HEK293T (cell line): Measurements from ENCODE around the gene MAB21L4.

ENCODE experiments used
- CTCF ChIA-PET: fragments of 350-600 bp; formaldehyde crosslinking; extraction: SDS; loops from one replicate; lab custom pipeline; 2021; ENCODE audit warnings: antibody characterized with exemption, inconsistent platforms; lab: Yijun Ruan, JAX
- POLR2A ChIA-PET: fragments of 350-600 bp; formaldehyde crosslinking; extraction: SDS; loops from one replicate; lab custom pipeline; 2020; ENCODE audit warnings: antibody characterized with exemption, inconsistent platforms; lab: Yijun Ruan, JAX
- DNase-seq: peaks from one replicate; pipeline ENCODE4 v3.0.0; 2012; ENCODE audit warnings: mixed read lengths; ENCODE audit errors: extremely low spot score
- ARNT ChIP-seq: fragments of 450-650 bp; IDR thresholded peaks from 2 replicates; pipeline ENCODE4 v1.6.1; 2017; ENCODE audit warnings: mild to moderate bottlenecking
- BHLHE40 ChIP-seq: fragments of 450-650 bp; IDR thresholded peaks from 2 replicates; pipeline ENCODE4 v1.6.1; 2016; ENCODE audit warnings: mild to moderate bottlenecking, moderate library complexity, borderline replicate concordance
- CTBP1 ChIP-seq: fragments of 450-650 bp; IDR thresholded peaks from 2 replicates; pipeline ENCODE4 v1.6.1; 2016; ENCODE audit warnings: borderline replicate concordance
- ELF4 ChIP-seq: fragments of 450-650 bp; IDR thresholded peaks from 2 replicates; pipeline ENCODE4 v1.6.1; 2017; ENCODE audit warnings: antibody characterized with exemption
- FOXA1 ChIP-seq: fragments of 450-650 bp; IDR thresholded peaks from 2 replicates; pipeline ENCODE4 v1.6.1; 2016; ENCODE audit warnings: mild to moderate bottlenecking
- FOXK2 ChIP-seq: fragments of 450-650 bp; IDR thresholded peaks from 2 replicates; pipeline ENCODE4 v1.6.1; 2016; ENCODE audit warnings: mild to moderate bottlenecking
- FOXM1 ChIP-seq: fragments of 450-650 bp; IDR thresholded peaks from 2 replicates; pipeline ENCODE4 v1.6.1; 2017; ENCODE audit warnings: mild to moderate bottlenecking, borderline replicate concordance
- HDGF ChIP-seq: fragments of 450-650 bp; IDR thresholded peaks from 2 replicates; pipeline ENCODE4 v1.6.1; 2017; ENCODE audit warnings: antibody characterized with exemption, borderline replicate concordance
- L3MBTL2 ChIP-seq: fragments of 450-650 bp; conservative IDR thresholded peaks from 2 replicates; pipeline ENCODE4 v1.6.1; 2016; ENCODE audit warnings: mild to moderate bottlenecking
- LEF1 ChIP-seq: fragments of 450-650 bp; IDR thresholded peaks from 2 replicates; pipeline ENCODE4 v1.6.1; 2017; ENCODE audit warnings: mild to moderate bottlenecking, borderline replicate concordance
- NFRKB ChIP-seq: fragments of 450-650 bp; IDR thresholded peaks from 2 replicates; pipeline ENCODE4 v1.6.1; 2016; ENCODE audit warnings: mild to moderate bottlenecking, moderate library complexity
- PKNOX1 ChIP-seq: fragments of 450-650 bp; IDR thresholded peaks from 2 replicates; pipeline ENCODE4 v1.6.1; 2016
- SP1 ChIP-seq: fragments of 450-650 bp; IDR thresholded peaks from 2 replicates; pipeline ENCODE4 v1.6.1; 2017
- SUZ12 ChIP-seq: fragments of 450-650 bp; IDR thresholded peaks from 2 replicates; pipeline ENCODE4 v1.6.1; 2016; ENCODE audit warnings: mild to moderate bottlenecking
- TARDBP ChIP-seq: fragments of 450-650 bp; IDR thresholded peaks from 2 replicates; pipeline ENCODE4 v1.6.1; 2016
- ZNF384 ChIP-seq: fragments of 450-650 bp; IDR thresholded peaks from 2 replicates; pipeline ENCODE4 v1.6.1; 2016

Gene MAB21L4

GRCh38 chr2:240905176-240905781 lies 9.3 kb upstream of the MAB21L4 start:
- DNase-seq: no peak
- TF ChIP-seq FOXA1: no peak
- no peak for TF ChIP-seq TARDBP
- TF ChIP-seq BHLHE40: no peak
- no peak for TF ChIP-seq ELF4
- no peak for TF ChIP-seq PKNOX1
- no peak for TF ChIP-seq LEF1
- TF ChIP-seq FOXM1: no peak
- no peak for TF ChIP-seq L3MBTL2
- no peak for TF ChIP-seq ARNT
- TF ChIP-seq FOXK2: no peak
- no peak for TF ChIP-seq ZNF384
- CTCF ChIA-PET: interaction anchor here (0.7 kb wide), 1 partner anchor 9 kb away, joined by 3 read pairs; no protein-coding TSS in a partner anchor
- POLR2A ChIA-PET: no interaction called here

- no peak for DNase-seq
- CTCF ChIA-PET: no interaction called here
- POLR2A ChIA-PET: no interaction called here
- TF ChIP-seq ELF4 (no peak), TARDBP (no peak), SUZ12 (no peak), LEF1 (no peak), FOXA1 (no peak), BHLHE40 (no peak), HDGF (no peak), NFRKB (no peak), CTBP1 (no peak), FOXK2 (no peak), L3MBTL2 (no peak), SP1 (no peak), ARNT (no peak), FOXM1 (no peak), PKNOX1 (no peak), ZNF384 (no peak)
Observed at GRCh38 chr2:240904216-240905175, 8.5 kb upstream of the MAB21L4 start.

- TF ChIP-seq FOXK2 (no peak), LEF1 (no peak), ZNF384 (no peak), HDGF (no peak), FOXM1 (no peak), FOXA1 (no peak), SP1 (no peak)
- DNase-seq: no peak
- POLR2A ChIA-PET: no interaction called here
- CTCF ChIA-PET: no interaction called here
Observed at GRCh38 chr2:240903191-240904060, 7.5 kb upstream of the MAB21L4 start.

- POLR2A ChIA-PET: no interaction called here
- TF ChIP-seq ELF4: no peak
- TF ChIP-seq SP1: no peak
- no peak for TF ChIP-seq FOXK2
- no peak for TF ChIP-seq FOXA1
- no peak for TF ChIP-seq SUZ12
- TF ChIP-seq CTBP1: no peak
- no peak for TF ChIP-seq FOXM1
- TF ChIP-seq ARNT: no peak
- TF ChIP-seq L3MBTL2: no peak
- no peak for TF ChIP-seq BHLHE40
- no peak for TF ChIP-seq LEF1
- no peak for TF ChIP-seq HDGF
- no peak for TF ChIP-seq PKNOX1
- CTCF ChIA-PET: no interaction called here
- DNase-seq: no peak
Observed at GRCh38 chr2:240902615-240903041, 6.7 kb upstream of the MAB21L4 start.

GRCh38 chr2:240901986-240902614 lies 6.1 kb upstream of the MAB21L4 start:
- TF ChIP-seq ARNT (no peak), SUZ12 (no peak)
- ChIA-PET CTCF (no interaction called here), POLR2A (no interaction called here)
- DNase-seq: no peak
